Body of pancreas (tissue), 4 donors: Measurements from ENCODE around the gene ZCCHC7. TPM values are rescaled to one million over a fixed set of nuclear protein-coding genes. Genes with fewer than 3 reads are reported as not detected.
A peak's percentile ranks its signal among the peaks of the same experiment; 100 is the strongest.
"Not testable (repeated sequence)": the region's sequence is repeated elsewhere in the genome, so short reads cannot be mapped to it uniquely, and the experiment has no call there.

Experiments
- ATAC-seq: fragments of 150-250 bp; one replicate; pipeline ENCODE4 v1.9.1; 2016
- DNase-seq, 4 donors: peaks; one replicate each; pipeline ENCODE4 v3.0.0-alpha.2; 2019
- H3K27ac ChIP-seq, 4 donors: fragments of 200-600 bp; sonication (generic); 1 replicate in 3 of 4; 2 replicates in 1 of 4; pipeline versions ENCODE4 v1.5.1 to v1.6.1; 2016 to 2019; ENCODE audit warnings: mild to moderate bottlenecking in 1 of 4, mixed read lengths in 1 of 4, moderate library complexity in 1 of 4
- H3K27me3 ChIP-seq, 2 donors: fragments of 200-600 bp; sonication (generic); one replicate each; pipeline ENCODE4 v1.6.0; 2016; ENCODE audit warnings: mild to moderate bottlenecking in 1 of 2
- H3K36me3 ChIP-seq, 2 donors: fragments of 200-600 bp; sonication (generic); replicated peaks in 1 of 2; 2 replicates each; pipeline ENCODE4 v1.5.1; 2016; ENCODE audit warnings: low read depth in 2 of 2; ENCODE audit not compliant: insufficient read depth in 1 of 2
- H3K4me1 ChIP-seq: fragments of 200-600 bp; sonication (generic); one replicate; pipeline ENCODE4 v1.6.0; 2016
- H3K4me3 ChIP-seq, 2 donors: fragments of 200-600 bp; sonication (generic); 1 replicate in 1 of 2; 2 replicates in 1 of 2; pipeline ENCODE4 v1.5.1; 2016 to 2019
- H3K9me3 ChIP-seq, 3 donors: fragments of 200-600 bp; sonication (generic); 1 replicate in 2 of 3; 2 replicates in 1 of 3; pipeline ENCODE4 v1.5.1; 2016
- POLR2A ChIP-seq, 3 donors: fragments of 450-650 bp; IDR thresholded peaks; one replicate each; pipeline ENCODE4 v1.6.1; 2016; ENCODE audit warnings: antibody characterized with exemption in 3 of 3, mild to moderate bottlenecking in 2 of 3
- WGBS, 2 donors: methylation state at CpG; one replicate each; pipeline ENCODE4 v1.1.5; 2017; 5-methylcytosine and 5-hydroxymethylcytosine counted together
- intact Hi-C: fragments of 100-400 bp; cut with DNase I; formaldehyde crosslinking; loops from one replicate; pipeline ENCODE4 v1.15.1; 2023
- total RNA-seq, 2 donors: library from RNA; depleted of rRNA; stranded (reverse); fragments of >200 nt; gene quantifications; one replicate each; pipeline ENCODE4 v1.1.0, GENCODE V29; 2016
- TF ChIP-seq, protein P1 (sequence below), 7 experiments: fragments of 450-650 bp in 4 of 7; fragments of 200-600 bp in 3 of 7; sonication (generic) in 3 of 7; IDR thresholded peaks; one replicate each; pipeline ENCODE4 v1.5.1; 2016 to 2019; ENCODE audit warnings: antibody characterized with exemption in 7 of 7

ZCCHC7 gene
- total RNA-seq, 2 donors from 2014 or later, result 10.1 to 18.1 TPM

DNA sequence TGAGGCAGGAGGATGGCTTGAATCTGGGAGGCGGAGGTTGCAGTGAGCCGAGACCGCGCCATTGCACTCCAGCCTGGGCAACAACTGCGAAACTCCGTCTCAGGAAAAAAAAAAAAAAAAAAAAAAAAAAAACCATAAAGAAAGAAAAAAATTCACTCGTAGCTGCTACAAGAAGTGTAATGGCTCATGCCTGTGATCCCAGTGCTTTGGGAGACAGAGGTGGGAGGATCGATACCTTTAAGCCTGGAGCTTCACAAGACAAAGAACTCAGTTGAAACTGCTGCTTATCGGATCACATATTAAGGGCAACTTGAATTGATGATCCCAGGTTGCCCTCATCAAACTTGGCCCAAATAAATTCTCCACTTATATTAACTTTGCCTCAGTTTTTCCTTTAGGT, 1.0 kb upstream of the ZCCHC7 start:
- intact Hi-C loops, result no loop called here
- Histone ChIP-seq H3K4me1 (peaks cover 25% of the 10 kb centered on the region), H3K36me3 (no peaks in the 10 kb centered on the region), H3K9me3 (no peaks in the 10 kb centered on the region), H3K27me3 (no peaks in the 10 kb centered on the region), H3K27ac (no peak overlapping the region), H3K4me3 (no peak overlapping the region)
- 98 to 99% methylated on average over 9 of the region's 9 CpGs for WGBS, 2 donors
- no peak for ATAC-seq
- TF ChIP-seq, protein P1, sequence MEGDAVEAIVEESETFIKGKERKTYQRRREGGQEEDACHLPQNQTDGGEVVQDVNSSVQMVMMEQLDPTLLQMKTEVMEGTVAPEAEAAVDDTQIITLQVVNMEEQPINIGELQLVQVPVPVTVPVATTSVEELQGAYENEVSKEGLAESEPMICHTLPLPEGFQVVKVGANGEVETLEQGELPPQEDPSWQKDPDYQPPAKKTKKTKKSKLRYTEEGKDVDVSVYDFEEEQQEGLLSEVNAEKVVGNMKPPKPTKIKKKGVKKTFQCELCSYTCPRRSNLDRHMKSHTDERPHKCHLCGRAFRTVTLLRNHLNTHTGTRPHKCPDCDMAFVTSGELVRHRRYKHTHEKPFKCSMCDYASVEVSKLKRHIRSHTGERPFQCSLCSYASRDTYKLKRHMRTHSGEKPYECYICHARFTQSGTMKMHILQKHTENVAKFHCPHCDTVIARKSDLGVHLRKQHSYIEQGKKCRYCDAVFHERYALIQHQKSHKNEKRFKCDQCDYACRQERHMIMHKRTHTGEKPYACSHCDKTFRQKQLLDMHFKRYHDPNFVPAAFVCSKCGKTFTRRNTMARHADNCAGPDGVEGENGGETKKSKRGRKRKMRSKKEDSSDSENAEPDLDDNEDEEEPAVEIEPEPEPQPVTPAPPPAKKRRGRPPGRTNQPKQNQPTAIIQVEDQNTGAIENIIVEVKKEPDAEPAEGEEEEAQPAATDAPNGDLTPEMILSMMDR (IDR thresholded peaks at IDR 0.05), result no peak
- TF ChIP-seq POLR2A (IDR thresholded peaks at IDR 0.05), result no peak
- DNase-seq, result no peak

DNA sequence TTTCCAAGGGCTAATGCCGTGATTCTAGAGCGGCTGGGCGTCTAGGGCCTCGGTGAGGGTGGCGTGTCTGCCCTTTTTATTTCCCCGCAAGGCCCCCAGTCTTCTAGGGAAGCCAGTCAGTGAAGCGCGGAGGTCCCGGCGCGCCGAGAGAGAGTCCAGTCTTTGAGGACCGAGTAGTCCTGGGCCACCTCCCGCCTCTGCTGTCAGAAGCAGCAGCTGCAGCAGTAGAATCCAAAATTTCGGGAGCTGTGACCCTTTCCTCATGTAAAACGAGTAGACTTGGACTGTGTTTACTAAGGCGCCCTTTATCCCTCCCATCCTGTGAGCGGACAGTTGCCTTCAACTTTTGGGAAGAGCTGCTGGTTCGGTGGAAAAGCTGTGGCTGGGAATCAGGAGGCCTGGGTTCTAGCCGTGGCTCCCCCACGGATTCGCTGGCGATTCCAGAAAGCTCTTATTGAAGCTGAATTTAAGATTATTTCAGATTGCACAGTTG, 515 bp downstream of the ZCCHC7 start:
- H3K27me3 ChIP-seq, intact Hi-C loops, H3K9me3 ChIP-seq, H3K36me3 ChIP-seq: not testable (repeated sequence)
- DNase-seq (peak; percentile 34 to 47 (median 44)), ATAC-seq (peak; percentile 36)
- peak overlapping the region; percentile 57 to 94 for H3K4me3 ChIP-seq
- H3K27ac ChIP-seq, result peak overlapping the region; percentile 75 to 97 (median 93)
- H3K4me1 ChIP-seq, result peaks cover 25% of the 10 kb centered on the region
- WGBS, 2 donors, result 1% methylated on average over 23 of the region's 23 CpGs

DNA sequence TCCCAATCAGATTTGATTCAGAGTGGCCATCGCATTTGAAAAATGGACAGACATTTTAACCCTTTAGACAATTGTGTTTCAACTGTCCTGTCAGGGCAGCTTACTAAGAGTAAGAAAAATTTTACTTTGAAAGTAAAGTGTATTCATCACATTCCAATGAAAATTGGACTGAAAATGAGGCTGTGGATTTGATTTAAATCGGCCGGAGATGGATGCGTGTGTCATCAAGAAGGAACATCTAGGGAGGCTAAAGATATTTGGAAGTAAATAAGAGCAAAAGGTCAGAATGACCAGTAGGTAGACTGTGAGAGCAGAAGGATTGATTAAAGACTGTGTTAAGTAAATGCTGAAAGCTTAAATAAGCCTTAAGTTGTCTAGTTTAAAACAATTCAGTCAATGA, 1.5 kb downstream of the ZCCHC7 start:
- peaks cover 25% of the 10 kb centered on the region for H3K4me1 ChIP-seq
- 43 to 53% methylated on average over 4 of the region's 4 CpGs for WGBS, 2 donors
- no peak for ATAC-seq
- no peak overlapping the region for H3K27ac ChIP-seq
- DNase-seq, result no peak
- no peak overlapping the region for H3K4me3 ChIP-seq
- TF ChIP-seq, protein P1 (IDR thresholded peaks at IDR 0.05), result no peak
- TF ChIP-seq POLR2A (IDR thresholded peaks at IDR 0.05), result no peak
- H3K36me3 ChIP-seq, result no peaks in the 10 kb centered on the region
- H3K9me3 ChIP-seq, result no peaks in the 10 kb centered on the region
- intact Hi-C loops, result no loop called here
- no peaks in the 10 kb centered on the region for H3K27me3 ChIP-seq

DNA sequence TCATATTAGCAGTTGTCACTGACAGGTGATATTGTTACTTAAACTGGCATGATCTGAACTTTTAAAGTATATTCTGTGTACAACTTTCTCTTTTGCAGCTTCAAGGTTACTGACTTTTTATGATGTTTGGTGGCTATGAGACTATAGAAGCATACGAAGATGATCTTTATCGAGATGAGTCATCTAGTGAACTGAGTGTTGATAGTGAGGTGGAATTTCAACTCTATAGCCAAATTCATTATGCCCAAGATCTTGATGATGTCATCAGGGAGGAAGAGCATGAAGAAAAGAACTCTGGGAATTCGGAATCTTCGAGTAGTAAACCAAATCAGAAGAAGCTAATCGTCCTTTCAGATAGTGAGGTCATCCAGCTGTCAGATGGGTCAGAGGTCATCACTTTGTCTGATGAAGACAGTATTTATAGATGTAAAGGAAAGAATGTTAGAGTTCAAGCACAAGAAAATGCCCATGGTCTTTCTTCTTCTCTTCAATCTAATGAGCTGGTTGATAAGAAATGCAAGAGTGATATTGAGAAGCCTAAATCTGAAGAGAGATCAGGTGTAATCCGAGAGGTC, 5.9 kb downstream of the ZCCHC7 start:
- H3K4me1 ChIP-seq, result peaks cover 17% of the 10 kb centered on the region
- intact Hi-C loops, result no loop called here
- TF ChIP-seq POLR2A (IDR thresholded peaks at IDR 0.05), result no peak
- TF ChIP-seq, protein P1 (IDR thresholded peaks at IDR 0.05), result no peak

DNA sequence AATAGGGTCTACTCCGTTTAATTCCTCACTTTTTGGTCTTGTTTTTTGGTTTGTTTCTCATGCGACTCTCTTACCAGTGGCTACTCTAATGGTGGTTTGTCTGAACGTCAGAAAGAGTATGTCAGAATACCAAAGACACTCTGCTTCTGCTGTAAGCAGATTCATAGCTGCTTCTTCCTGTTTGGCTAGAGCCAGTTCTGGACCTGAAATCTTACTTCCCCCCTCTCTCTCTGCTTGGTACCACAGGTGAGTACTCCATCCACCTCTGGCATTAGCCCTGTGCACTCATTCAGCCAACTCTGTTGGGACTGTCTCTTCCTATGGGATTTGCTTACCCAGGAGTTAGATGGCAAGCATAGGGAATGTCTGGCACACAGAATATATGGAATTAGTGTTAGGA, 6.6 kb downstream of the ZCCHC7 start:
- intact Hi-C loops, result no loop called here
- 91 to 92% methylated on average over 3 of the region's 3 CpGs for WGBS, 2 donors
- no peak for ATAC-seq

More for the DNA sequence above, 5.9 kb downstream of the ZCCHC7 start:
- ATAC-seq (no peak), DNase-seq (no peak)
- no peak overlapping the region for H3K27ac ChIP-seq
- no peaks in the 10 kb centered on the region for H3K36me3 ChIP-seq
- H3K4me3 ChIP-seq, result no peak overlapping the region
- no peaks in the 10 kb centered on the region for H3K27me3 ChIP-seq
- no peaks in the 10 kb centered on the region for H3K9me3 ChIP-seq
- WGBS, 2 donors, result 80 to 82% methylated on average over 6 of the region's 6 CpGs

More for the DNA sequence above, 6.6 kb downstream of the ZCCHC7 start:
- H3K9me3 ChIP-seq, result no peaks in the 10 kb centered on the region
- no peak for TF ChIP-seq POLR2A (IDR thresholded peaks at IDR 0.05)
- TF ChIP-seq, protein P1 (IDR thresholded peaks at IDR 0.05), result no peak
- DNase-seq, result no peak
- H3K4me3 ChIP-seq, result no peak overlapping the region
- H3K27me3 ChIP-seq, result no peaks in the 10 kb centered on the region
- no peak overlapping the region for H3K27ac ChIP-seq
- H3K36me3 ChIP-seq, result no peaks in the 10 kb centered on the region
- H3K4me1 ChIP-seq, result peaks cover 10% of the 10 kb centered on the region
